Memory B cell (primary cell): Measurements from ENCODE around the gene RNF214.
A peak's percentile ranks its signal among the peaks of the same experiment; 100 is the strongest.
"Not testable (repeated sequence)": the region's sequence is repeated elsewhere in the genome, so short reads cannot be mapped to it uniquely, and the experiment has no call there.

Experiments
- ATAC-seq: fragments of 150-1000 bp; cut with Tn5 transposase; 2 replicates; pipeline ENCODE4 v1.10.0; 2021; ENCODE audit warnings: low read depth, mild to moderate bottlenecking, moderate library complexity
- DNase-seq, 2 donors: peaks; one replicate each; pipeline ENCODE4 v3.0.0; 2022; ENCODE audit warnings: low spot score in 2 of 2
- H3K27ac Mint-ChIP-seq: one replicate; pipeline ENCODE4 v1.8.0; 2022; ENCODE audit warnings: mild to moderate bottlenecking, moderate library complexity, mixed read lengths
- H3K27me3 Mint-ChIP-seq: one replicate; pipeline ENCODE4 v1.8.0; 2022; ENCODE audit warnings: mixed read lengths
- H3K36me3 Mint-ChIP-seq: one replicate; pipeline ENCODE4 v1.8.0; 2022; ENCODE audit warnings: mild to moderate bottlenecking, mixed read lengths
- H3K4me1 Mint-ChIP-seq: one replicate; pipeline ENCODE4 v1.8.0; 2022; ENCODE audit warnings: mixed read lengths
- H3K4me3 Mint-ChIP-seq: one replicate; pipeline ENCODE4 v1.8.0; 2022; ENCODE audit warnings: mild to moderate bottlenecking, moderate library complexity, mixed read lengths
- H3K9me3 Mint-ChIP-seq: one replicate; pipeline ENCODE4 v1.8.0; 2022; ENCODE audit warnings: mixed read lengths

RNF214 gene

GRCh38 chr11:117232092-117232878, at the start of gene RNF214:
RNF214 (plus strand) TSS chr11:117232671; CDS start chr11:117234273, 1,602 bp downstream.
- peaks cover 14% of the 10 kb centered on the region for H3K36me3 Mint-ChIP-seq
- H3K4me1 Mint-ChIP-seq: peaks cover 37% of the 10 kb centered on the region
- H3K27ac Mint-ChIP-seq: peak within 1 kb of the TSS; percentile 97
- peak within 1 kb of the TSS; percentile 99 for H3K4me3 Mint-ChIP-seq
- DNase-seq (peak; percentile 73 to 74), ATAC-seq (peak; percentile 80)
- no peaks in the 10 kb centered on the region for H3K9me3 Mint-ChIP-seq
- no peaks in the 10 kb centered on the region for H3K27me3 Mint-ChIP-seq

GRCh38 chr11:117183178-117183577, 49.3 kb upstream of the RNF214 start:
- not testable (repeated sequence) for DNase-seq, H3K27ac Mint-ChIP-seq, H3K9me3 Mint-ChIP-seq, H3K27me3 Mint-ChIP-seq, H3K4me3 Mint-ChIP-seq, ATAC-seq
- Mint-ChIP-seq H3K4me1 (peaks cover 48% of the 10 kb centered on the region), H3K36me3 (peaks cover 19% of the 10 kb centered on the region)

GRCh38 chr11:117183724-117184349, 48.6 kb upstream of the RNF214 start:
- no peak overlapping the region for H3K27ac Mint-ChIP-seq
- H3K36me3 Mint-ChIP-seq: peaks cover 19% of the 10 kb centered on the region
- no peaks in the 10 kb centered on the region for H3K9me3 Mint-ChIP-seq
- H3K4me1 Mint-ChIP-seq: peaks cover 55% of the 10 kb centered on the region
- no peak overlapping the region for H3K4me3 Mint-ChIP-seq
- no peaks in the 10 kb centered on the region for H3K27me3 Mint-ChIP-seq
- no peak for ATAC-seq
- DNase-seq: no peak

GRCh38 chr11:117185736-117186430, 46.6 kb upstream of the RNF214 start:
- Mint-ChIP-seq H3K4me3 (peak overlapping the region; percentile 80), H3K27ac (peak overlapping the region; percentile 98), H3K9me3 (no peaks in the 10 kb centered on the region), H3K4me1 (peaks cover 56% of the 10 kb centered on the region), H3K27me3 (no peaks in the 10 kb centered on the region), H3K36me3 (peaks cover 27% of the 10 kb centered on the region)
- ATAC-seq: peak; percentile 33
- no peak for DNase-seq

GRCh38 chr11:117186431-117186761, 46.1 kb upstream of the RNF214 start:
- H3K27me3 Mint-ChIP-seq: no peaks in the 10 kb centered on the region
- peaks cover 27% of the 10 kb centered on the region for H3K36me3 Mint-ChIP-seq
- peaks cover 52% of the 10 kb centered on the region for H3K4me1 Mint-ChIP-seq
- H3K9me3 Mint-ChIP-seq: no peaks in the 10 kb centered on the region
- ATAC-seq (no peak), DNase-seq (no peak)
- H3K4me3 Mint-ChIP-seq: peak overlapping the region; percentile 80
- H3K27ac Mint-ChIP-seq: peak overlapping the region; percentile 98

- DNase-seq: no peak
- Mint-ChIP-seq H3K9me3 (no peaks in the 10 kb centered on the region), H3K4me3 (peak overlapping the region; percentile 67), H3K4me1 (peaks cover 52% of the 10 kb centered on the region), H3K27ac (peak overlapping the region; percentile 98), H3K36me3 (peaks cover 30% of the 10 kb centered on the region), H3K27me3 (no peaks in the 10 kb centered on the region)
- no peak for ATAC-seq
These were observed 45.5 kb upstream of the RNF214 start for GRCh38 chr11:117187007-117187406.

- ATAC-seq (no peak), DNase-seq (no peak)
- Mint-ChIP-seq H3K27me3 (no peaks in the 10 kb centered on the region), H3K4me3 (peak overlapping the region; percentile 67), H3K27ac (peak overlapping the region; percentile 98), H3K36me3 (peaks cover 32% of the 10 kb centered on the region), H3K9me3 (no peaks in the 10 kb centered on the region), H3K4me1 (peaks cover 52% of the 10 kb centered on the region)
These were observed 45.1 kb upstream of the RNF214 start for GRCh38 chr11:117187428-117187798.

- H3K27ac Mint-ChIP-seq: peak overlapping the region; percentile 98
- peak overlapping the region; percentile 67 for H3K4me3 Mint-ChIP-seq
- no peaks in the 10 kb centered on the region for H3K9me3 Mint-ChIP-seq
- no peak for ATAC-seq
- peaks cover 52% of the 10 kb centered on the region for H3K4me1 Mint-ChIP-seq
- H3K27me3 Mint-ChIP-seq: no peaks in the 10 kb centered on the region
- peaks cover 28% of the 10 kb centered on the region for H3K36me3 Mint-ChIP-seq
- DNase-seq: no peak
These were observed 44.5 kb upstream of the RNF214 start for GRCh38 chr11:117187799-117188481.

GRCh38 chr11:117188620-117189081, 43.8 kb upstream of the RNF214 start:
- H3K9me3 Mint-ChIP-seq: no peaks in the 10 kb centered on the region
- ATAC-seq (no peak), DNase-seq (no peak)
- H3K36me3 Mint-ChIP-seq: peaks cover 29% of the 10 kb centered on the region
- peaks cover 54% of the 10 kb centered on the region for H3K4me1 Mint-ChIP-seq
- H3K4me3 Mint-ChIP-seq: peak overlapping the region; percentile 56
- H3K27me3 Mint-ChIP-seq: no peaks in the 10 kb centered on the region
- peak overlapping the region; percentile 98 for H3K27ac Mint-ChIP-seq

GRCh38 chr11:117189191-117189940, 43.1 kb upstream of the RNF214 start:
- no peaks in the 10 kb centered on the region for H3K9me3 Mint-ChIP-seq
- no peaks in the 10 kb centered on the region for H3K27me3 Mint-ChIP-seq
- H3K4me3 Mint-ChIP-seq: peak overlapping the region; percentile 78
- peak overlapping the region; percentile 98 for H3K27ac Mint-ChIP-seq
- ATAC-seq: peak; percentile 90
- H3K36me3 Mint-ChIP-seq: peaks cover 30% of the 10 kb centered on the region
- DNase-seq: peak; percentile 62 to 87
- H3K4me1 Mint-ChIP-seq: peaks cover 51% of the 10 kb centered on the region

- Mint-ChIP-seq H3K27me3 (no peaks in the 10 kb centered on the region), H3K9me3 (no peaks in the 10 kb centered on the region), H3K27ac (peak overlapping the region; percentile 98)
These were observed 42.4 kb upstream of the RNF214 start for GRCh38 chr11:117189941-117190544.

GRCh38 chr11:117191680-117192400, 40.6 kb upstream of the RNF214 start:
- H3K36me3 Mint-ChIP-seq: peaks cover 37% of the 10 kb centered on the region
- no peaks in the 10 kb centered on the region for H3K9me3 Mint-ChIP-seq
- no peak for ATAC-seq
- no peak overlapping the region for H3K4me3 Mint-ChIP-seq
- peak overlapping the region; percentile 35 for H3K27ac Mint-ChIP-seq
- H3K4me1 Mint-ChIP-seq: peaks cover 42% of the 10 kb centered on the region
- no peaks in the 10 kb centered on the region for H3K27me3 Mint-ChIP-seq
- DNase-seq: no peak

More at GRCh38 chr11:117189941-117190544, 42.4 kb upstream of the RNF214 start:
- Mint-ChIP-seq H3K36me3 (peaks cover 33% of the 10 kb centered on the region), H3K4me1 (peaks cover 52% of the 10 kb centered on the region), H3K4me3 (peak overlapping the region; percentile 78)
- no peak for ATAC-seq
- DNase-seq: no peak
